Fibroblast of gingiva (primary cell): ENCODE data around the gene ODAD3.
"Not testable (repeated sequence)": the region's sequence is repeated elsewhere in the genome, so short reads cannot be mapped to it uniquely, and the experiment has no call there.

Experiments
- DNase-seq: peaks from one replicate; pipeline ENCODE4 v3.0.0-alpha.2; 2011; ENCODE audit warnings: low read depth

ODAD3 gene

DNA sequence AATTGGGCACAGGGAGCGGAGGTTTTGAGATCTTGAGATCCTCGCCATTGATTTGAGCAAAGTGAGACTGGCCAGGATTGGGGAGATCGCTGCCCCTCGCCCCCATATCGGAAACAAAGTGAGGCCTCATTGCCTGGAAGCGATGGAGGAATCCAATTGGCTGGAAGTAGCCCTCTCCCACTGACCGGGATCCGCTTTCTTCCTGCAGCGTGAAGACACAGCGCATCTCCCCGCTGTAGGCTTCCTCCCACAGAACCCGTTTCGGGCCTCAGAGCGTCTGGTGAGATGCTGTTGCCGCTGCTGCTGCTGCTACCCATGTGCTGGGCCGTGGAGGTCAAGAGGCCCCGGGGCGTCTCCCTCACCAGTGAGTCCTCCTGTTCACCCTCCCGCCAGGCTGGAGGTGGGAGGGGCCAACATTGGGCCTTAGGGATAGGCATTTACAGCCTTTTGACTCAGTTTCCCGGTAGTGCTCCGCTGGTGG, 952 bp upstream of the ODAD3 start:
- no peak for DNase-seq

DNA sequence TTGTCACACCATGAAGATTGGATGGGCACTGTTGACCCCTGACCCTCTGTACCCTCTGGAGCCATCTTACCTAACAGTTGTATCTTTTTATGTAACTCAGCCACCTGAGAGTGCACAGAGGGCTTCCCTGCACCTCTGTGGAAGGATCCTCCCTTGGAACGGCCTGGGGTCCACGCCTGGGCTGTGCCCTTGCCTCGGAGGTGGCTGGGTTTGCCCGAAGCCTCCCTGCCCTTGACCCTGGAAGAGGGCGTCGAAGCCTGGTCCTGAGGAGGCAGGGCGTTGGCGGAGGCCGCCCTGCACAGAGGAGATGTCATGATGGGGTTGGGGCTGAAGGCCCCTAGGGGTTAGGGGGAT, 241 bp downstream of the ODAD3 start:
- DNase-seq, result no peak

DNA sequence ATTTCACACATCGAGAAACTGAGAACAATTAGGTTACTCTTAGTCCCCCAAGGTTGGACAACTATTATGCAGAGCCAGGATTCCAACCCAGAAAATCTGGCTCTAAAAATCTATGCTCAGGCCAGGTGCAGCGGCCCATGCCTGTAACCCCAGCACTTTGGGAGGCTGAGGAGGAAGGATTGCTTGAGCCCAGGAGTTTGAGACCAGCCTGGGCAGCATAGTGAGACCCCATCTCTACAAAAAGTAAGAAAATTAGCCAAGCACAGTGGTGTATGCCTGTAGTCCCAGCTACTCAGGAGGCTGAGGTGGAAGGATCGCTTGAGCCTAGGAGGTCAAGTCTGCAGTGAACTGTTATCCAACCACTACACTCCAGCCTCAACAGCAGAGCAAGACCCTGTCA, 1.4 kb downstream of the ODAD3 start:
- not testable (repeated sequence) for DNase-seq

DNA sequence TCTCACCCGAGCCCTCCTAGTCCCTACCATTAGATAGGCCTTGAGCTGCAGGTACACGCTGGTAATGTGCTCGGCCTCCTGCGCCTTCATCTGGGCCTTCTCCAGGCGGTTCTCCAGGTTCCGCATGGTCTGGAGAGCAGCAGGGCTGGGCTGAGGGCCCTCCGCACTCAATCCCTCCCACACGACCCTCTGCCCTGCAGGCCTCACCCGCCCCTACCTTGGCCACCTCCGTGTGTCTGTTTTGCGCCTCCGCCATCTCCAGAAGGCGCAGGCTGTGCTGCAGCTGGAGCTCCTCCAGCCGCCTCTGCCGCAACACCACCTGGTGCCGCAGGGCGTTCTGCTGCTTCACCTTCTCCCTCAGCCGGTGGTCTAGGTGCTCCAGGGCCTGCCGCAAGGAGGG, 8.3 kb downstream of the ODAD3 start:
- DNase-seq, result no peak

DNA sequence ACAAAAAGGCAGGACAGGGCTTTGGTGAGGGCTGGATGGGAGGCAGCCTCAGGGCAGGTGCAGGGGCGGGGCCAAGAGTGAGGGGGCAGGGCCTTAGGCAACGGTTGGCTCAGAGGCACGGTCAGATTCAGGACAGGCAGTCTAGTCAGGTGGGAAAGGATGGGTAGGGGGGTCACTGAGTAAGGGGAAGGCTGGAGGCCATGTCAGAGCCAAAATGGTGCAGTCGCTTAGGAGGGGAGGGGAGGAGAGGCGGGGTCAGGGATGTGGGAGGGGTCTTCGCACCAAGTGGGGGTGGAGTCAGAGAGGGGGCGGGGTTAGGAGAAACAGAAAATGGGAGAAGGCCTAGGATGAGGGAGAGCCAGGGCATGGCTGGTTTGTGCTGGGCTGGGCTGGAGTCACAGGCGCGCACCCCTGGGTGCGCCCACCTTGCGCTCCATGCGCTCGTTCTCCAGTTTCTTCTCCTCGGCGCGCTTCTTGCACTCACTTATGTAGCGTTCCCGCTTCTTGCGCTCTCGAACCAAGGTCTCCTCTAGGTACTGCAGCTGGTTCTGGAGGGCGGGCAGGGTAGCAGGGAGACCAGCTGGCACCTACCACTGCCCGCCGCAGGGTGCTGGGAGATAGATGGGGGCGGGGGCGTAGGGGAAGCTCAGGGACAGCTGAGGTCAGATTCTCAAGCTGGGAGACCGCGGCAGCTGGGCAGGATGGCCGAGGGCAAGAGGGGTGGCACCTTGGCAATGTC, 9.0 kb downstream of the ODAD3 start:
- DNase-seq, result no peak

DNA sequence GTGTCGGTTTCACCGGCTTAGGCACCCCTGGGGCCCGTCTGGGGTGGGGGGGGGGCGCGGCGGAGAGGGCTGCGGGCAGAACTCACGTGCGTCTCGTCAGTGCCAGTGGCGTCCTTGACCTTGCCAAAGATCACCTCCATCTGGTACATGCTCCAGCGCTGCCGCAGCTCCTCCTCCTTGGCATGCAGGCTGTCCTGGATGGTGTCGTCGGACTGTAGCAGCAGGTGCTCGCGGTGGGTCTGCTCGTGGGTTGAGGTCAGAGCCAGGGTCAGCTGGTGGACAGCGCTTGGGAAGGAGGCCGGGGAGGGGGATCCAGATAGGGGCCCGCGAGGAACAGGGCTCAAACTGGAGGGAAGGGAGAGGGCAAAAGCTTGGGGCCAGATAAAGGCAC, 11.1 kb downstream of the ODAD3 start:
- no peak for DNase-seq

DNA sequence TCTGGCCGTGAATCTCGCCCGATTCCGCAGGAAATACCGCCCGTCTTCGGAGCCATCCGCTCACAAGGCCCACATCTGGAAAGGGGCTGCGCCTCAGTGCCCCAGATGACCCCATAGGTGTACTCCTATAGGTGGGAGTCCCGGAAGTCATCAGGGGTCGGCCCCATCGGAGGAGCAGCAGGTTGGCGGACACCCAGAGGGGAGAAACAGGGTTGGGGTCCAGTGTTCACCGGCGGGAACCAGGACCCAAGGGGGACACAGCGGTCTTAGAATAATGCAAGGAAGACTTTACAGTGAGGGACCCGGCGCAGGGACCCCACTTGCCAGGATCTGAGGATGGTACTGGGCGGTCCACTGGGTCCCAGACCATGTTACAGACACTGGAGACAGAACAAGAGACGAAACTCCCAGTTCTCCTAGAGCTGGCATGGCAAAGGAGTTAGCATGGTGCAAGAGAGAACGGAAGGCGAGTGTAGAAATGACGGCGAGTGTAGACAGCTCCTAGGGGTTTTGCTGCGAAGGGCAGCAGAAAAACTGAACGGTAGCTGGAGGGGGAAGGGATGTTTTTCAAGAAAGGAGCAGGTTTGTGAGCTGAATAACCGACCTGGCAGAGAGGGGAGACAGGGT, 11.6 kb downstream of the ODAD3 start:
- DNase-seq, result no peak

DNA sequence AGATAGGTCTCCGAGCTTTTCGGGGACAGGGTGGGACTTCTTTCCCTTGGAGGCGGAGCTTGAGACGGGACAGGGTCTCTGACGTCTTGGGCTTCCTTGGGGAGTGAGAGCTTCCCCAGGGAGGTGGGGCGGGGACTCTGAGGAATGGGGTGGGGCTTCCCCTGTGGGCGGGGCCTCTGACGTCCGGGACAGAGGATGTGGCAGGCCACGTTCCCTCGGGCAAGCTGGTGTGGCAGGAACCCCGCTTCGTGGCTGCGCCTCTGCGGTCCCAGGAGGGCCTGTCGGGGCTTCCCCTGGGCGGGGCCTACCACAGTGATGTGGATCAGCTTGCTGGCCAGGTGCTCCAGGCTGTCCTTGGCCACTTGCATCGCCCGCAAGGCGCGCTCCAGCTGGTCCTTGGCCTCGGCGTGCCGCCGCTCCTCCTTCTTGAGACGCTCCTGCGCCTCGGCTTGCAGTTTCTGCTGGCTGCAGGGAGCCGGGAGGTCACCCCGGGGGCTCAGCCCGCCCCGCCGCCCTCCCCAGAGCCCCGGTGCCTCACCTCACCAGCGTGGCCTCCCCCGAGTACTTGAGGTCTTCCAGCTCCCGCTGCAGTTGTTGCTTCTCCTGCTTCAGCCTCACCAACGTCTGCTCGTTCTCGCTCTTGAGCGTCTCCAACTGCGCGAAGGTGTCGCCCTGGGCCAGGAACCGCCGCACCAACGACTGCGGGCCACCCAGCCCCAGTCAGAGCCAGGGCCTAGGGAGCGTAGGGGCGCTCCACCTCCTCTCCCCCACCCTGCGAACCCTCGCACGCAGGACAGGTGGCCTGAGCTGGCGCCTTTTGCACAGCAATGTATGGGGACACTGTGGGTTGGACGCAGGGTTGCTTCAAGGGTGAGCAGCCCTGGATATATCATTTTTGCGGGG, 12.5 kb downstream of the ODAD3 start:
- peak; percentile 57 for DNase-seq

DNA sequence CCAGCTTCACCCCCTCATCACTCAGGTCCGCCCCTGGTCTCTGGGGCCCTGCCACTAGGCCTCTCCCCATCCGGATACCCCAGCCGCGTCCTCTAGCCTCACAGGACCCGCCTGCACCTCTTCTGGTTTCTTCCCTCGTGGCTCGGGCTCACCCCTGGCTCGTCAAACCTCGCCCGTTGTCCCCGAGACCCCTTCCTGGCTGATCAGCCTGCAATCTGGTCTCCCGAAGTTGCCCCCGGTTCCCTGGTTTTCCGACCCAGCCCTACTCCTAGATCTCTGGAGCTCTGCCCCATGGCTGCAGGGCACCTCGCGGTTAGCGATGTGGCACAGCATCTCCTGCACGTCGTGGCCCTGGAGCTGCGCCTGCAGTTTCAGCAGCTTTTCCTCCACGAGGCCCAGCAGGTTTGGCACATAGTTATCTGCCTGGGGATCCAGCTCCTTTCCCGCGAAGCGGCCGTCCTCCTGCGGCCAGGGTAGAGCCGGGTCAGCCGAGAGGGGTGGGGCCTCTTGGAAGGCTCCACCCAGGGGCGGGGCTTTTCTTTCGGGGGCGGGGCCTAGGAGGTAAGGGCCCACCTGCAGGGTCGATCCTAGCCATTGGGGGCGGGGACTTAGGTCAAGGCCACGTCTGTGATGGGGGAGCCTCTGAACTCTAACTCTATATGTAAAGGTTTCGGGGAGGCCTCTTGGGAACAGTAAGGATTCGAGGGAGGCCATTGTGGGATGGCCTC, 13.4 kb downstream of the ODAD3 start:
- DNase-seq, result no peak

DNA sequence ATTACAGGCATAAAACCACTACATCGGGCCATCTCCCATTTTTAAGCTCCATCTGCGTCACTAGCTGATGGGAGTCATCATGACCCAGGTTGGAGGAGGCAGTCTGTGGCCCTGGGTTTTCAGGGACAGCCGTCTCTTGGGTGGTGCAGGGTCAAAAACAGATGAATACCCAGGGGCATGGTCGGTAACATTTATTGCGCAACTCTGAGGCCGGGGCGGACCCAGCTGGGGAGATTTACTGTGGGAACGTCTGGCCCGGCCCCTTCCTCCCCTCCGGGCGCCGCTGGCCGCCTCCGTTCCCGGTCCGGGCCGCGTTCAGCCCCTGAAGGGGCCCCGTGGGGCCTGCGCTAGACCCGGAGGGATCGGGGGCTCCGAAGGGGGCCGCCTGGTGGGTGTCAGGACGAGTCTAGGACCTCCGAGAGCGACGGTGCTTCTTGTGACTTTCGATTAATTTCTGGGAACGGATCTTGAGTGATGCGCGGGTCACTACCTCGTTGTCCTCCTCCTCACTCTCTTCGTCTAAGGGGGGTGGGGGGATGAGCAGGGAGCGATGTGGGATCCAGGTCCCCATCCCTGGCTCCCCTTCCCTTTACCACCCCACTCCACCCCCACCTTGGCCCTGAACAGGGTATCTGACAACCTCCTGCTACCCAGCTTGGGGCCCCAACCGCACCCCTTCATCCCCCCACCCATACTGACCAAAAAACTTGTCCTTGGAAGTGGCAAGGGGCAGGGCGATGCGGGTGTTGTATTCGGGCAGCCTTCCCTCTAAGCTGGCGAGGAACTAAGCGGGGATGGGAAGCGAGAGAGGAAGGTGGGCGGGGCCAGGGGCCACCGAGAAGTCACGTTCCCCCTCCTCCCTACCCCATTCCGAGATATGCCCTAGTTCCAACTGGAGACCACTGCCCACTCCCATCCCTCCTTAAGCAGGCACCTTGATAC, 14.2 kb downstream of the ODAD3 start:
- DNase-seq, result no peak

DNA sequence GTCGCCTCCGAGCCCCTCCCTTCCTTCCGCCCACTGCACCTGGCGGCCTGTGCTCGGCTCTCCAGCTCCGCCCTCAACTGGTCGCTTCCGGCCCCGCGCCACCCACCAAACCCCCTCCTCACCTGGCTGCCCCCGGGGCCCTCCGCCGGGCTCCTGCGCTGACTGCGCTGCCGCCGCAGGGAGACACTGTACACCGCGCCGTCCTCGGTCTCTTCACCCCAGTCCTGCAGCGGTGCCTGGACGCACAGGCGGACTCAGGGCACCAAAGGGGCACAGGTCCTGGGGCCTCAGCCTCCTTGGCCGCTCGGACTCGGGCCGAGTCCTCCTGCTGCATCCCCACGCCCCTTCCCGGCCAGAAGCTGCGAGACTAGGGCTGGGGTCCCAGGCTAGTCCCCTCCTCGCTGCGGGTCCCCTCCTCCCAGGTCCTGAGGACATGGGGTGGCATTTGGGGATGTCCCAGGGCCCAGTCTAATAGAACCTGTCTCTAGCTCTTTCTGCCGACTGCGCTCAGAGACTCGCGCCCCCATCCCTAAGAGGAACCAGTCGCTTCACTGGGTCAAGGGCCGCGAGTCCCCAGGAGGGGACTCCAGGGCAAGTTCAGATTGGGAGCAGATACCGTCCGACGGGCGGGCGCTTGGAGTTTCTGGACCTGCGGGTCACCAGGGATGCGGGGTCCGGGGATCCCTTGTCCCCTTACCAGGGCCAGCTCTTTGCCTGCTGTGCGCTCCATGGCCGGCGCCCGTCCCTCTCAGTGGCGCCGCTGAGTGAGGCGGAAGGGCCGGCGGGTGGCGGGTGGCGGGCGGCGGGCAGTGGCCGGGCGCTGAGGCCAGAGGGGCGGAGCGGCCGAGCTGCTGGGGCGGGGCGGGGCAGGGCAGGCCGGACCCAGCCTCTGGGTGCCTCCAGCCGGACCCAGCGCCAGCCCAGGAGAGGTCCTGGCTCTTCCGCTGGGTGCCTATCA, 16.1 kb downstream of the ODAD3 start, which contains the start of gene RGL3:
RGL3 (minus strand) TSS at position 766 of the 958 bp plus-strand sequence; CDS start at position 730, 36 bp downstream.
- no peak for DNase-seq

DNA sequence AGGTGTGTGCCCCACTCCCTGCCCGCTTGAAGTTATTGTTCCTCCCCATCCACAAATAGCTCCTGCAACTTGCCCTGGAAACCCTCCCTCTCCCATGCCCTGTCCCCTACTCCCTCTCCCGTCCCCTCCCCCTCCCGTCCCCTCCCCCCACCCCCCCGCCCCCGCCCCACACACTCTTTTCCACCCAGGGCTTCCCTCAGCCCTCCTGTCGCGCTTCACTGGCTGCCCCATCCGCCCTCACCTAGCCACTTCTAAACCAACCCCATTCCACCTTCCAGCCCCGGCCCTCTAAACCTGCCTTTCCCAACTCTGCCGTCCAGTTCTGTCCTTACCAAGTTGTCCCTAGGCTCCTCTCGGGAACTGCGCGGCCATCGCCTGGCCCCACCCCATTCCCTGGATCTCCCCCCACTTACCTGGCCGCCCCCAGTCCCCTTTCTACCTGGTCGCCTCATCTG, 16.8 kb downstream of the ODAD3 start:
- no peak for DNase-seq

DNA sequence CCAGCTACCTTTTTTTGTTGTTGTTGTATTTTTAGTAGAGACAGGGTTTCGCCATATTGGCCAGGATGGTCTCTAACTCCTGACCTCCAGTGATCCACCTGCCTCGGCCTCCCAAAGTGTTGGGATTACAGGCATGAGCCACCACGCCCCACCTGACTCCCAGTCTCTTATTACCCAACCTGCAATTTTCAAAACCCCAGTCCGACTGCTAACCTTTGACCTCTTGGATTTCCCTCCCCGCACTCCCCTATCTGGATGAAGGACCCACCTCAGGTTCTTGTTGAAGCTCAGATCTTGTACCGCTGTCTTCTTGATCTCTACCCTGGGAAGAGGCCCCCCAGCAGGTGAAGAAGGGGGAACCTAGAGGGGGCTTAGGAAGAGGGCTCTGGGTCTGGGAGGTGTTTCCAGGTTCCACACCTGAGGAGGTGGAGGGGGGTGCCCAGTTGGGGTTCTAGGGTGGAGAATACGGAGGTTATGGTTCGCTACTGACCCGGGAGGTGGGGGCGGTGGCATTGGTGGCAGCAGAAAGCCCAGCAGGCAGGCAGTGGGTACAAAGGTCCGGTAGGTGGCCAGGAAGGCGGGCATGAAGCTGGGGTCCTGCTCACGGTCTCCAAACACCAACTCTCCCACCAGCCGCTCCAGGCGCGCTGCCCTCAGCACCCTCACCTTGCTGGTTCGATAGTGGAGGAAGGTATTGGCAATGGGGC, 18.4 kb downstream of the ODAD3 start:
- DNase-seq, result no peak

DNA sequence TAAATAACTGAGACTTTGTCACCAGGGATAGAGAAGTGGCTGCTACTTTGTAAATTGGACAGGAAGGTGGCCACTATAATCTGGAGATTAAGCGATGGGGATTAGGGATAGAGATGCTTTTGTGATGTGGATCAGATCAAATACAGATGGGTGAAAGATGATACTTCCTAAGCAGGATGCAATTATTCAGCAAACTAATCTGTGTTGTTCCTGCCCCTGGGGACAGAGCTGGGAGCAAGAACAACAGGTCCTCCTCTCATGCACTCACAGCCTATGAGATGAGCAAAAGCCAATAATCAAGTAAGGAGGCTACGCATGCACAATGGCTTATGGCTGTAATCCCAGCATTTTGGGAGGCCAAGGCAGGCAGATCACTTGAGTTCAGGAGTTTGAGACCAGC, 20.4 kb downstream of the ODAD3 start:
- DNase-seq, result peak; percentile 78

DNA sequence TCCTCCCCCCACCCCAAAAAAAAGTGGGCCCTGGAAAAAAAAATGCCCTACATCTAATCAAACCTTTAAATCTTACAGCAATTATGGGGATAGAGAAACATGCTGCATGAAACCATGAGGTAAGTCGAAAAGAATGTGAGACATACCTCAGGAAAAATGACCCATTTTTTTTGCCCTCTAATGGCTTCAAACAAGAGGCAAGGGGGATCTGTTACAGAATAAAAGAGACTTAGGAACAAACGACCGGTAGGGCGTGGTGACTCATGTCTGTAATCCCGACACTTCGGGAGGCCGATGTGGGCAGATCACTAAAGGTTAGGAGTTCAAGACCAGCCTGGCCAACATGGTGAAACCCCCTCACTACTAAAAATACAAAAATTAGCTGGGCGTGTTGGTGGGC, 24.2 kb downstream of the ODAD3 start:
- no peak for DNase-seq

DNA sequence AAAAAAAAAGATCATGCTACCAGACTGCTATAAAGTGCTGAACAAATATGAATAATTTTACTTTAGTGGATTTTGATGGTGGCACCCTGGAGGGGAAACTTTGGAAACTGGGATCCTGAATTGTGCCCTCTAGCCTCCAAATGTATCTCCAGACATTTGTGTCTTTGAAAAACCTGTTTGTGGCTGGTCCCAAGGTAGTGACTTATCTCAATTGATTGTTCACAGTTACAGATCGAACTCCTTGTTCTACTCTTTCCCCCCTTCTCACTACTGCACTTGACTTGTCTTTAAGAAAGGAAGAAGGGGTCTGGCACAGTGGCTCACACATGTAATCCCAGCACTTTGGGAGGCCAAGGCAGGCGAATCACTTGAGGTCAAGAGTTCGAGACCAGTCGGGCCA, 26.3 kb downstream of the ODAD3 start:
- DNase-seq, result no peak

DNA sequence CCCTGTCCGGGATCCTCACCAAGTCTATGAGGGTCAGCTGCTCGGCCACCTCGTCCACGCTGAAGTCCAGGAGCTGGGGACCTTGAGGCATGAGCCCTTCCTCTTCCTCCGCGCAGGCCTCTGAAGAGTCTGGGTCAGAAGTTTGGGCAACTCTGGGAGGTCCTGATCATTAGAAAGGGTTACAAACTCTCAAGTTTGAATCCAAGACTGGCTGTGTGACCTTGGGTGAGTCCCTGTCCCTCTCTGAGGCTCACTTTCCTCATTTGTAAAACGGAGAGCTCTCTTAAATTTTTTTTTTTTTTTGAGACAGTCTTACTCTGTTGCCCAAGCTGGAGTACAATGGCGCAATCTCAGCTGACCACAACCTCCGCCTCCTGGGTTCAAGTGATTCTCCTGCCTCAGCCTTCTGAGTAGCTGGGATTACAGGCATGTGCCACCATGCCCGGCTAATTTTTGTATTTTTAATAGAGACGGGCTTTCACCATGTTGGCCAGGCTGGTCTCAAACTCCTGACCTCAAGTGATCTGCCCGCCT, 28.2 kb downstream of the ODAD3 start:
- DNase-seq, result not testable (repeated sequence)

DNA sequence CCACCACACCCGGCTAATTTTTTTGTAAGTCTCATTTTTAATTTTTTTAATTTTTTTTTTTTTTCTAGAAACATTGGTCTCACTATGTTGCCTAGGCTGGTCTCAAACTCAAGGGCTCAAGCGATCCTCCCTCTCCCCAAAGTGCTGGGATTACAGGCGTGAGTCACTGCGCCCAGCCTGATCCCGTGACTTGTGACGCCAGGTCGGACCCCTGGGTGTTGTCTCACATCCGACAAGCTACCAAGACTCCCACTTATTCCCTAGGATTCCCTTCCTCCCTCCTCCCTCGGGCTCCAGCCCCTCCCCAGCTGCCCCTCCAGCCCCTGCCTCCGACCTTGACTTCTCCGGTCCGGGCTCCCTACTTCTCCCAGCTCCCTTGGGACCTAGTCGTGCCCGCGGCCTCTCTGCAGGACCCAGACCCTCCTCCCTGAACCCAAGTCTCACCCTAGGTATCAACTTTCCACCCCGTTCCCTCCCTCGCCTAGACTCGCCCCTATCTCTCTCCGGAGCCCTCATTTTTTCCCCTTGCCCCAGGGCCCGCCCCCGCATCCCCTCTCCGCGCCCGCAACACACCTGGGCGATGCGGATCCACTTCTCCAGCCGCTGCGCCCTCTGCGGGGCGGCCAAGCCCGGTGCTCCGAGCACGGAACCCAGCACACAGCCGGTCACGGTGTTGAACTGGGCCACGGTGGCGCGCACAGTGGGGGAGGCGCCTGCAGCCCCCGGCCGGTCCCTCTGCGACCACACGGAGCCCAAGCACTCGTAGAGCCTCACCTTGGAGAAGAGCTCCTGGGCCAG, 28.9 kb downstream of the ODAD3 start:
- DNase-seq, result no peak
